GM19324 (cell line): Measurements from ENCODE around the gene NADSYN1.

Source experiments
- ATAC-seq: cut with Tn5 transposase; IDR thresholded peaks from one replicate; pipeline ENCODE4 v1.9.1; 2021; ENCODE audit warnings: mild to moderate bottlenecking, moderate library complexity; ENCODE audit not compliant: unreplicated experiment, low FRiP score

The NADSYN1 gene

GRCh38 chr11:71486320-71486719 is 33.3 kb downstream of the NADSYN1 start:
- ATAC-seq = no peak

DNA sequence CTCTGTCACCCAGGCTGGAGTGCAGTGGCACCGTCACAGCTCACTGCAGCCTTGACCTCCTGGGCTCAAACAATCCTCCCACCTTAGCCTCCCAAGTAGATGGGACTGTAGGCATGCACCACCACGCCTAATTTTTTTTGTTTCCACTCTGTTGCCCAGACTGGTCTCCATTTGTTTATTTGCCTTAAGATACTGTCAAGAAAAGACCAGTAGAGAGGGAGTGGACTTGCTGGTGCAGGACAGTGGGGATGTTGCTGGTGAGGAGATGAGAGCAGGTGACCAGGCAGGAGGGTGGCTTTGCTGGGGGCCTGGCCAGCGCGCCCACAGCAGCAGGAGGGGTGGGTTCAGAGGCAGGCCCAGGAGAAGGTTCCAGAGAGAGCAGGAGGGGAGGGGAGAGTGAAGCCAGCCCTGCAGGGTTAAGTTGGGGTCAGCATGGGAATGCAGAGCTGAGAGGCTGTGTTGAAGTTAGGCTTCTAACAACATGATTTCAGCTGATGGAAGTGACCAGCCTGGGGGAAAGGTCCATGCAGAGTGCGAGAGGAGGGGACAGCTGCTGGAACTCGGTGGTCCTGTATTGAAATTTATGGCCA is 35.8 kb downstream of the NADSYN1 start:
- ATAC-seq = no peak

DNA sequence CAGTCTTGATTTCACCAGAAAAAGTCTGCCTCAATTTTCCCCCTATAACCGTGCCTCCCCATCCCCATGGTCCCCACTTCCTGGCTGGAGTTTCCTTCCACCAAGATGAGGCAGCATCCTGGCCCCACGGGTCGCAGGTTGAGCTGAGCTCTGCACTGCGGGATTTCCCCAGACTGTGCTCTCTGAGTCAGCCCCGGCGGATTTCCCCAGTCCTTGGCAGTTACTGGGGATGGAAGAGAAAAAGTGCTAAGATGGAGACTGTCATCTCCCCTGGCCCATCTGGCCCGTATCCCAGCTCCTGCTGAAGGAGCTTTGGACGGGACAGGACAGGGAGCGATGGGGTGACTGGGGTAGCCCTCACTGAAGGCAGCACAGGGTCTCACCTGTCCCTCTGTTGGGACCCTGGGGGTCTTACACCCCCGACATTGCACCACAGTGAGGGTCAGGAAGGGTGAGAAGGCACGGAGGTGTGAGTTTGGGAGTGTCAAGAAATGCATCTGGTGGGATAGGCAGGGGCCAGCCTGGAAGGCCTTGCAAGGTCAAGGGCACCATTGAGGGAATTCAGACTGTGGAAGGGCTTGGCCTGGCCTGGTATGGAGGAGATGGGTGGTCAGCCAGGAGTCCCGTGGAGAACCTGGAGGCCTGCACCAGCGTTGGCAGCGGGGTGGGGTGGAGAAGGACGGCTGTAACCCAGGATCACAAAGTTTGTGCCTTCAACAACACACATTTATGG is 36.5 kb downstream of the NADSYN1 start:
- ATAC-seq = no peak

GRCh38 chr11:71490044-71490730 is 37.2 kb downstream of the NADSYN1 start:
- no peak for ATAC-seq

- ATAC-seq = no peak
These were observed 37.9 kb downstream of the NADSYN1 start for GRCh38 chr11:71490731-71491390.

DNA sequence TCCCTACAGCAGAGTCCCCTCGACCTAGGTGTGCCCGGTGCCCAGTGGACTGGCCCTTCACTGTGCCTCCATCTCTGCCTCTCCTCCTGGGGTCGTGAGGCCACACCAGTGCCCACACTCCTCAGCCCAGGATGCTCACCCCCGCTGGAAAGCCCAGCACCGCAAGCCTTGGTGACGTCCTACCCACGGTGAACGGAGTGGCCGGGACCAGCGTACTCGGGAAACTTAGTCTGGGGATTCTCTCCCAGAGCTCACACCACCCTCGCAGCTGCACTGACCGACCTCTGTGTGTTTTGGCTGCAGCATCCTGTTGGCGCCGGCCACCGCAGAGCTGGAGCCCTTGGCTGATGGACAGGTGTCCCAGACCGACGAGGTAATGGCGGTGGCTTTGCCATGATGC is 38.5 kb downstream of the NADSYN1 start:
- no peak for ATAC-seq

DNA sequence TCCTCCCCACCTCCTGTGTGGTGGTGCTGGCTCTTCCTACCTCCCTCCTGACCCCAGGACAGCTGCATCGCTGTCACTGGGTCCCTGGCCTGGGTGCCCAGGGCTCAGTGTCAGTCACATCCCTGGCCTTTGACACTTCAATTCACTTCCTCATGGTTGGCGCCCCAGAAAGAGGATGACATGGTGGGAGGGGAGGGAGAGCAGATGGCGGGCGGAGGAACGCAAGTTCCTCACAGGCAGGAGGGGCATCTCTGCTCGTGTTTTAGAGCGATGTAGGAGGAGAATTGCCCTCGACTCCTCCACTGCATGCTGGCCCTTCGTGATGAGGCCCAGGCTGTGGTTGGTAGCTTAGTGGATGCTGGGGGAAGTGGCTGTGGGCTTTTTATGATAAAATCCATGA is 38.9 kb downstream of the NADSYN1 start:
- ATAC-seq = no peak

GRCh38 chr11:71495286-71496230 is 42.6 kb downstream of the NADSYN1 start:
- ATAC-seq = no peak

- no peak for ATAC-seq
These were observed 43.4 kb downstream of the NADSYN1 start for GRCh38 chr11:71496421-71496820.

DNA sequence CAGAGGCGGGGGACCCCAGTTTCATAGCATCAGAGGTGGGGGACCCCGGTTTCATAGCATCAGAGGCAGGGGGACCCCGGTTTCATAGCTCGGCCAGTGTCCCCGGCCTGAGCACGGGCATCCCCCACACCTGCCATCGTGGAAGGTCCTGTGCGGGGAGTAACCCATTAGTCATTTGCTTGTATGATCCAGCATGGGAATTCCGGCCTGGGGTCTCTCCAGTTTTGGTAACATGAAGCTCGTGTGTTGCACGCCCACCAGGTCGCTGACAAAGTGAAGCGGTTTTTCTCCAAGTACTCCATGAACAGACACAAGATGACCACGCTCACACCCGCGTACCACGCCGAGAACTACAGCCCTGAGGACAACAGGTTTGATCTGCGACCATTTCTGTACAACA is 45.1 kb downstream of the NADSYN1 start:
- no peak for ATAC-seq

- ATAC-seq = no peak
These were observed 46.1 kb downstream of the NADSYN1 start for GRCh38 chr11:71499125-71499524.

- no peak for ATAC-seq
These were observed 46.5 kb downstream of the NADSYN1 start for GRCh38 chr11:71499546-71499945.

- ATAC-seq = no peak
These were observed 47.6 kb downstream of the NADSYN1 start for GRCh38 chr11:71500601-71501021.

DNA sequence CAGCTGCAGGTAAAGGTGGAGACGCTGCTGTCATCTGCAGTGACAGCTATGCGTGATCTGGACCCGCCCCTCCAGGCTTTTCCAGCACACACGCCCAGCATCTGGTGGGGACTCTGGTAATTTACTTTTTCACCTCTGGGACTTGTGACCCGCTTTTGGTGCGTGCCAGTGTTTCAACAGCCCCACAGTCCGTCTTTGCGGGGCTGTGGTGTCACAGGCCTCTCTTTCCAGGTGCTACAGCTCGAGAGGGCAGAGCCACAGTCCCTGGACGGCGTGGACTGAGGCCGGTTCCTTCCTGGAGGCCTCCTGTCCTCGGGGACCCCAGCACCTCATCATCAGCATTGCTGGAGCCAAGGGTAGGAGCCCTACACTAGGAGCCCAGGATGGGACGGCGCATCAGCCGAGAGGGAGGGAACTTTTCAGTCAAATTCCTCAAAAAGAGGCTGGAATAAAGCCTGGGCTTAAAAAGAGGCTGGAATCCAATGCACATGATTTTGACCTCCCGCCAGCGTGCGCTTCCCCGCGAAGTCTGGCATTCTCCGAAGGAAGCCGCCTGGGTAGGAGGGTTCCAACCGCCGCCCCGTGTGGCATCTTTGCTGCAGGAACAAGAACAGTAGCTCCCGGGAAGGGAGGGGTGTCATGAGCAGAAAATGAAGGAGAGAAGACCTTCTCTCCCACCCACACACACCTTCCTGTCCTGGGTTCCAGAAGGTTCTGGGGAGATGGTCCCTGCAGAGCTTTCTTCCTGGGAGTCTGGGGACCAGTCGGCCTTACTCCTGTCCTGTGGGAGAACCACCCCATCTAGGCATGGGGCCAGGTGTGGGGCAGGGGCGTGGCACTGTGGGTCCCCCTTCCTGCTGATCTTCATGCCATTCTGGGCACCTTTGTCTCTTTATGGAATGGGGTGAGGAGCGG is 48.3 kb downstream of the NADSYN1 start:
- no peak for ATAC-seq

DNA sequence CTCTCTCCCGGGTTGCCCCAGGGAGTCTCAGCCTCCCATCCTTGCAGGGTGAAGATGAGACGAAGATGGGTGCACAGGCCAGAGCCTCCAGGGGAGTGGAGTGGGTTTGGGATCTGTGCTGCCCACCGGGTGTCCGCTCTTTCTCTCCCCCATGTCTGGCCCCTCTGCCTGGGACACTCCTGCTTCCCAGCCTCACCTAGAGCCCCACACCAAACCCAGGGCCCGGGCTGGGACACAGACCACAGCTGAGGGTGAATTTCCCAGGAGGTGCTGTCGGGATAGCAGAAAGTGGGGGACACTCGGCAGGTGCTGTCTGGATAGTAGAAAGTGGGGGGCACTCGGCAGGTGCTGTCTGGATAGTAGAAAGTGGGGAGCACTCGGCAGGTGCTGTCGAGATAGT is 49.0 kb downstream of the NADSYN1 start:
- ATAC-seq = no peak

DNA sequence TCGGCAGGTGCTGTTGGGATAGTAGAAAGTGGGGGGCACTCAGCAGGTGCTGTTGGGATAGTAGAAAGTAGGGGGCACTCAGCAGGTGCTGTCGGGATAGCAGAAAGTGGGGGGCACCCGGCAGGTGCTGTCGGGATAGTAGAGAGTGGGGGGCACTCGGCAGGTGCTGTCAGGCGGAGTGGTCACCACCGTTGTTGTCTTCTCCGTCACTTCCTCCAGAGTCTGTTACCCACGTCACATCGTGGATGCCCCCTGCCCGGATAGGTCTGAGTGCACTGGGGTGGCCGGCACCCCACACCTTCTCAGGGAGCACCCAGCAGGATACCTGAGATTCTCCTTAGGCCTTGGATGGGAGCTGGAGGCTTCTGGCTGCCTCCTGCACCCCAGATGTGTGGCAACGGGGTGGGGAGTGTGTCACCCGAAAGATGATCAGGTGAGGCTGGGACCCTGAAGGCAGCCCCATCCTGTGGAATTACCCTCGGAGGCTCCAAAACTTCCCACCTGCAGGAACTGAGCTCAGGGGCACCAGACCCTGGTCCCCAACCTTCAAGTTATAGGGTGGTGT is 50.0 kb downstream of the NADSYN1 start:
- no peak for ATAC-seq

- ATAC-seq = no peak
These were observed 51.5 kb downstream of the NADSYN1 start for GRCh38 chr11:71504531-71504930.

GRCh38 chr11:71505001-71505400 is 52.0 kb downstream of the NADSYN1 start:
- ATAC-seq = no peak

DNA sequence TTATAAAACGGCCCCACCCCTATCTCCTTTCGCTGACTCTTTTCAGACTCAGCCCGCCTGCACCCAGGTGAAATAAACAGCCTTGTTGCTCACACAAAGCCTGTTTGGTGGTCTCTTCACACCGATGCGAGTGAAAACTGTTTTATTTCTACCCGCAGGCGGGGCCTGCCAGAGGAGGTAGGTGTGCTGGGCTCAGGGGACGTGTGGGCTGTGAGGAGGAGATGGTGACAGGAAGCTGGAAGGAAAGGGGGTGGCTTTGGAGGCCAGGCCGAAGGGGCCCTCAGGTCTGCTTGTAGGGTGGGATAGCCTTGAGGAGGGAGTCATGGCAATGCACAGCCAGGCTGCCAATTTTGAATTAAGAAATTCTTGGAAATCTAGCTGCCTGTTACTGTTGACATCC is 52.8 kb downstream of the NADSYN1 start:
- ATAC-seq = no peak
